ENCODE data around the gene ELFN1. TPM values are rescaled to one million over a fixed set of nuclear protein-coding genes. Genes with fewer than 3 reads are reported as not detected.

The ELFN1 gene
- total RNA-seq, 1 donor from 2014 or later, result 0.71 TPM

DNA sequence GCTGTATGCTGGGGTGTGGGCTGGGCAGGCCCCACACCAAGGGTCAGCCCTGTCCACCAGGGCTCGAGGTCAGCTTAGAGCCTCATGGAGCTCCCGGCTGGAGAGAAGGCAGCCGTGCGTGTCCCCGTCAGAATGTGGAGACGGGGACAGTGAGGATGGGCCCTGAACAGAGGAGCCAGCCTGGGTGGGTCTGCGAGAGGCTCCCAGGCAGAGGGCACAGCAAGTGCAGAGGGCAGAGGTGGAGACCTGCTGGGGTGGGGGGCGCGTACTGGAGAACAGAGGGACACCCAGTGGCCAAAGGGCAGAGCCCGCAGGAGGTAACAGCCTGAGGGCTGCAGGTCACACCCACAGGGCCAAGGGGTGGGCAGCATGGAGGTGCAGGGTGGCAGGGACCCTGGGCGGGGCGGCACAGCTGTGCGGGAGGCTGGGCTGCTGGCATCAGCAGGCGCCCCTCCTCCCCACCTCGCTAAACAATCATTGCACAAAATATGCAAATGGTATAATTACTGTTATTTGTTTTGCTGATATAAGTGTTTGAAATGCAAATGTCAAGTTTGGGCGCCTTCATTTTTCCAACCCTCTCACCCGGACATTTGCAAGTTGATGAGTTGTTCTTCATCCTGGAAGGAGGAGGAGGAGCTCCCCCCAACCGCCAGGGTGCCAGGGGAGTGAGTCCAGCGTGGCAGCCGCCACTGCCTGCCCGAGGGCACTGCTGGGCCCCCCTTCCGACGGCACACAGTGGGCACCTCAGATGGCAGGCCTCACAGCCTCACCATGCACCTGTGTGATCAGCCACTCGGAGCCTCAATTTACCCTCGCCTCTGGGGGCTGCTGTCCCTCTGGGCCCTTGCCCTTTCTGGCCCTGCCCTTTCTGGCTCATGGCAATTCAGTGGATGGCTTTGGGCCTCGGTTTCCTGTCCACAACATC, 35.0 kb downstream of the ELFN1 start:
- no peaks in the 10 kb centered on the region for H3K36me3 ChIP-seq (ENCODE audit: control insufficient read depth, insufficient read depth, low read length)
- peaks cover 2% of the 10 kb centered on the region for H3K27me3 ChIP-seq (ENCODE audit: control insufficient read depth, insufficient read depth, low read length)
- no peak overlapping the region for H3K4me3 ChIP-seq (ENCODE audit: low read depth, low read length)
- TF ChIP-seq, protein P1, sequence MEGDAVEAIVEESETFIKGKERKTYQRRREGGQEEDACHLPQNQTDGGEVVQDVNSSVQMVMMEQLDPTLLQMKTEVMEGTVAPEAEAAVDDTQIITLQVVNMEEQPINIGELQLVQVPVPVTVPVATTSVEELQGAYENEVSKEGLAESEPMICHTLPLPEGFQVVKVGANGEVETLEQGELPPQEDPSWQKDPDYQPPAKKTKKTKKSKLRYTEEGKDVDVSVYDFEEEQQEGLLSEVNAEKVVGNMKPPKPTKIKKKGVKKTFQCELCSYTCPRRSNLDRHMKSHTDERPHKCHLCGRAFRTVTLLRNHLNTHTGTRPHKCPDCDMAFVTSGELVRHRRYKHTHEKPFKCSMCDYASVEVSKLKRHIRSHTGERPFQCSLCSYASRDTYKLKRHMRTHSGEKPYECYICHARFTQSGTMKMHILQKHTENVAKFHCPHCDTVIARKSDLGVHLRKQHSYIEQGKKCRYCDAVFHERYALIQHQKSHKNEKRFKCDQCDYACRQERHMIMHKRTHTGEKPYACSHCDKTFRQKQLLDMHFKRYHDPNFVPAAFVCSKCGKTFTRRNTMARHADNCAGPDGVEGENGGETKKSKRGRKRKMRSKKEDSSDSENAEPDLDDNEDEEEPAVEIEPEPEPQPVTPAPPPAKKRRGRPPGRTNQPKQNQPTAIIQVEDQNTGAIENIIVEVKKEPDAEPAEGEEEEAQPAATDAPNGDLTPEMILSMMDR (IDR thresholded peaks at IDR 0.05; ENCODE audit: insufficient read depth, low read length, poor library complexity, severe bottlenecking), result no peak
- DNase-seq (ENCODE audit: low read depth), result no peak

DNA sequence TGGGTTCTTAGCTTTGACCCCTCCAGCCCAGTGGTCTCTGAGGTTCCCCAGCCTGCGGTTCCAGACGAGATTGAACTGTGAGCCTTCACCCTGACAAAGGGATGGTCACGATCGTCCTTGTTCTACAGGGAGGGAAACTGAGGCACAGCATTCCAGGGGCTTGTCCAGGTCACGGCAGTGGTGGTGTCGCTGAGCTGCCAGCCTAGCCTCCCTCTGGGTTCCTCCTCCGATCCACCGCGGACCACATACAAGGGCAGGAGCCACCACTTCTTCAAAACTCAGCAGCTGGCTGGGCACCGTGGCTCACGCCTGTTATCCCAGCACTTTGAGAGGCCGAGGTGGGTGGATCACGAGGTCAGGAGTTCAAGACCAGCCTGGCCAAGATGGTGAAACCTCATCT, 35.8 kb downstream of the ELFN1 start:
- TF ChIP-seq, protein P1 (IDR thresholded peaks at IDR 0.05; ENCODE audit: insufficient read depth, low read length, poor library complexity, severe bottlenecking), result no peak
- no peaks in the 10 kb centered on the region for H3K36me3 ChIP-seq (ENCODE audit: control insufficient read depth, insufficient read depth, low read length)
- peaks cover 2% of the 10 kb centered on the region for H3K27me3 ChIP-seq (ENCODE audit: control insufficient read depth, insufficient read depth, low read length)
- no peak overlapping the region for H3K4me3 ChIP-seq (ENCODE audit: low read depth, low read length)
- no peak for DNase-seq (ENCODE audit: low read depth)

DNA sequence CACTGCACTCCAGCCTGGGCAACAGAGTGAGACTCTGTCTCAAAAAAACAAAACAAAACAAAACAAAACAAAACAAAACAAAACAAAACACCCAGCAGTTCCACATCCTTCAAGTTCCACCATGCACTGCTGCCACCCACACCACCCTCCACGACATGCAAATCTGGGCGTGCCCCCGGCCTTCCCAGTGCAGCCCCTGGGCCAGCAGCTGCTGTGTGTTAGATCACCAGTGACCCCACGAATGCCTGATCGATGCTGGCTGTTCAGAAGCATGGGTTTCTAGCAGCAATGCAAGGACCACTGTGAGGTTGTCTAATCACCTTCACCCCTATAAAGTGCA, 36.3 kb downstream of the ELFN1 start:
- peaks cover 2% of the 10 kb centered on the region for H3K27me3 ChIP-seq (ENCODE audit: control insufficient read depth, insufficient read depth, low read length)
- no peak overlapping the region for H3K4me3 ChIP-seq (ENCODE audit: low read depth, low read length)
- DNase-seq (ENCODE audit: low read depth), result no peak
- no peaks in the 10 kb centered on the region for H3K36me3 ChIP-seq (ENCODE audit: control insufficient read depth, insufficient read depth, low read length)
- TF ChIP-seq, protein P1 (IDR thresholded peaks at IDR 0.05; ENCODE audit: insufficient read depth, low read length, poor library complexity, severe bottlenecking), result no peak

DNA sequence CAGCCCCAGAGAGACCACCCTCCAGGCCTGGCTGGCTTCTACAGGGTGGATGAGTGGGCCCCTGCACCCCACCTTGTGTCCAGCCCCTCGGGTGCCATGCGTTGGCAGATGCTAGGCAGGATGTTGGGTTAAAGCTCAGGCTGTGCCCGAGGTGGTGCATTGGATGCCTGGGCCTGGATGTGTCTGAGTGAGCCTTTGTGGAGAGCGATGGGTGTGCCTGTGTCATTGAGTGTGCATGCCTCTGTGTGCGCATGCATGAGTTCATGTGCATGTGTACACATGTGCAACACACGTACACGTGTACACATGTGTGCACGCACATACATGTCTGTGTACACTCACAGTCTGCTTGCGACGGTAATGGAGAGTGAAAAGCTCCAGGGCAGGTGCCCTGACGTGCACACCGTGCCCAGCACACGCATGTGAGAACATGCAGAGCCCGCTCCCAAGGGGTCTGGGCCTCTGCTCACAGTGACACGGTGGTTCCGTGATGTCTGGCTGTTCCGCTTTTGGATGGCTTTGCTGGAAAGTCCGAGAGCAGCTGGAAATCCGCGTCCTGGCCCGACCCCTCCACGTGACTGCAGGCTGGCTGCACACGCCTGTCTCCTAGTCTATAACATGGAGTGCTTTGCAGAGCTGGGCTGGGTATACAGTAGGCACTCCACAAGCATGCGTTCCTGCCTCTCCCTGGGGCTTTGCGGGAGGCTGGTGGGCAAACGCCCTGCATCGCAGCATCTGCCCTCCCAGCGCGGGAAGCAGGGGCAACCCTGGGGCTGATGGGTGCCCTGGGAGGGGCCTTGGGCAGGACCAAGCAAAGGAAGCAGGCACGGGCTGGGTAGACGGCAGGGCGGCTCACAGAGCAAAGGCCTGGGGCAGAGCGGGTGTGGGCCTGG, 36.9 kb downstream of the ELFN1 start:
- no peaks in the 10 kb centered on the region for H3K36me3 ChIP-seq (ENCODE audit: control insufficient read depth, insufficient read depth, low read length)
- no peak for DNase-seq (ENCODE audit: low read depth)
- TF ChIP-seq, protein P1 (IDR thresholded peaks at IDR 0.05; ENCODE audit: insufficient read depth, low read length, poor library complexity, severe bottlenecking), result no peak
- H3K27me3 ChIP-seq (ENCODE audit: control insufficient read depth, insufficient read depth, low read length), result peaks cover 2% of the 10 kb centered on the region
- no peak overlapping the region for H3K4me3 ChIP-seq (ENCODE audit: low read depth, low read length)

DNA sequence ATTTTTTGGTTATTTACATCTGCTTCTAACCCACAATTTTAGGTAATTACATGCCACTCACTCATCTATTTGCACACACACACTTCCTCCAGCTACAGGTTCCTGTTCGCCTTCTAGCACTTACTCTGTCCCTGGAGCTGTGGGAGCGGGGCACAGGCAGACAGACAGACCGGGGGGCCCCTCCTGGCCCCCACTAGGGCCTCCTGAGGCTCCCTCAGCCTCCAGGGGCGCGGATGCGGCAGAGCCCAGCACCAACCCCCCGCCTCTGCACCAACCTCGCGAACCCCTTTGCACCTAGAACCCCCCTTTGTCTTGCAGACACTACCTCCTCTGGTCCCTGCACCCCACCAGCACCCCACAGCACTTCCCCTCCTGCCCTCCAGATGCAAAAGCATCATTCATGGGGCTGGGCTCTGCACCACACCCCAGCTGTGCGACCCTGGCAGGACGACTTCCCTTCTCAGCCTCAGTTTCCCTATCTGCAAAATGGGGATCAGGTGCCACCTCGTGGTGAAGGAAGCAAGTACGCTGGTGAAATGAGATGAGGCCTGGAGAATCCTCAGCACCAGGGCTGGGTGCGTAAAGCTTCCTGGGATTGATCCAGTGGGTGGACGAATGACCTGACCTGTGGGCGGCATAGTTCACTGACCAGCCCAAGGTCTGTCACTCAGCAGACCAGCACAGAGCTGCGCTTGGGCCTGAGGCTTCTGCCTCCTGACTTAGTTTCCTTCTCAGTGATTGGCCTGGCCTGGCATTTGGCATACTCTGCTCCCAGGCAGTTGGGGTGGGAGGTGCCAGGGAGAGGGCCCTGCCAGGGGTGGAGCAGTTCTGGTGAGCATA, 37.9 kb downstream of the ELFN1 start:
- H3K36me3 ChIP-seq (ENCODE audit: control insufficient read depth, insufficient read depth, low read length), result no peaks in the 10 kb centered on the region
- DNase-seq (ENCODE audit: low read depth), result no peak
- peaks cover 5% of the 10 kb centered on the region for H3K27me3 ChIP-seq (ENCODE audit: control insufficient read depth, insufficient read depth, low read length)
- no peak overlapping the region for H3K4me3 ChIP-seq (ENCODE audit: low read depth, low read length)
- TF ChIP-seq, protein P1 (IDR thresholded peaks at IDR 0.05; ENCODE audit: insufficient read depth, low read length, poor library complexity, severe bottlenecking), result peak; percentile 2
